ENCODE measurements around the gene IL10RA.

GRCh38 chr11:117972629-117973502 is 13.3 kb upstream of the IL10RA start:
- TF ChIP-seq POLR2AphosphoS5 (IDR thresholded peaks at IDR 0.05) (no peak), POLR2A (IDR thresholded peaks at IDR 0.05) (no peak)
- TF ChIP-seq, protein P1, sequence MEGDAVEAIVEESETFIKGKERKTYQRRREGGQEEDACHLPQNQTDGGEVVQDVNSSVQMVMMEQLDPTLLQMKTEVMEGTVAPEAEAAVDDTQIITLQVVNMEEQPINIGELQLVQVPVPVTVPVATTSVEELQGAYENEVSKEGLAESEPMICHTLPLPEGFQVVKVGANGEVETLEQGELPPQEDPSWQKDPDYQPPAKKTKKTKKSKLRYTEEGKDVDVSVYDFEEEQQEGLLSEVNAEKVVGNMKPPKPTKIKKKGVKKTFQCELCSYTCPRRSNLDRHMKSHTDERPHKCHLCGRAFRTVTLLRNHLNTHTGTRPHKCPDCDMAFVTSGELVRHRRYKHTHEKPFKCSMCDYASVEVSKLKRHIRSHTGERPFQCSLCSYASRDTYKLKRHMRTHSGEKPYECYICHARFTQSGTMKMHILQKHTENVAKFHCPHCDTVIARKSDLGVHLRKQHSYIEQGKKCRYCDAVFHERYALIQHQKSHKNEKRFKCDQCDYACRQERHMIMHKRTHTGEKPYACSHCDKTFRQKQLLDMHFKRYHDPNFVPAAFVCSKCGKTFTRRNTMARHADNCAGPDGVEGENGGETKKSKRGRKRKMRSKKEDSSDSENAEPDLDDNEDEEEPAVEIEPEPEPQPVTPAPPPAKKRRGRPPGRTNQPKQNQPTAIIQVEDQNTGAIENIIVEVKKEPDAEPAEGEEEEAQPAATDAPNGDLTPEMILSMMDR (IDR thresholded peaks at IDR 0.05), result no peak

All from breast epithelium (tissue), 3 donors.